Left ventricle myocardium inferior (tissue), 1 donor: ENCODE results near the gene NCKAP5. TPM values are rescaled to one million over a fixed set of nuclear protein-coding genes. Genes with fewer than 3 reads are reported as not detected.

ENCODE experiments used
- DNase-seq: peaks from one replicate; pipeline ENCODE4 v3.0.0-alpha.2; 2020
- H3K27ac ChIP-seq: fragments of 200-600 bp; replicated peaks from 2 replicates; pipeline ENCODE4 v1.8.0; 2021
- H3K27me3 ChIP-seq: fragments of 200-600 bp; 2 replicates; pipeline ENCODE4 v1.8.0; 2021; ENCODE audit warnings: low read depth
- H3K36me3 ChIP-seq: fragments of 200-600 bp; 2 replicates; pipeline ENCODE4 v1.8.0; 2021
- H3K4me1 ChIP-seq: fragments of 200-600 bp; 2 replicates; pipeline ENCODE4 v1.8.0; 2021
- H3K4me3 ChIP-seq: fragments of 200-600 bp; 2 replicates; pipeline ENCODE4 v1.8.0; 2021; ENCODE audit warnings: mild to moderate bottlenecking, moderate library complexity
- H3K9me3 ChIP-seq: fragments of 200-600 bp; replicated peaks from 2 replicates; pipeline ENCODE4 v1.8.0; 2021
- intact Hi-C: fragments of 100-400 bp; cut with micrococcal nuclease; formaldehyde crosslinking; loops from one replicate; pipeline ENCODE4 v1.11.0; 2022
- total RNA-seq: library from RNA; stranded (reverse); fragmentation: NEBNext Ultra II Directional; extraction: Animal tissue kit (Norgen Biotek cat#: 25700); gene quantifications from one replicate; pipeline ENCODE4 v1.2.1, GENCODE V29; 2021
- TF ChIP-seq, protein P1 (sequence below): fragments of 200-600 bp; IDR thresholded peaks from 2 replicates; pipeline ENCODE4 v1.8.0; 2021; ENCODE audit warnings: antibody characterized with exemption, mild to moderate bottlenecking, borderline replicate concordance
- donor health status: DM: no; HTN: yes; CAD: no; lungs with severe emphysema.

NCKAP5 gene
- total RNA-seq, 1 donor from 2014 or later: 6.0 TPM

DNA sequence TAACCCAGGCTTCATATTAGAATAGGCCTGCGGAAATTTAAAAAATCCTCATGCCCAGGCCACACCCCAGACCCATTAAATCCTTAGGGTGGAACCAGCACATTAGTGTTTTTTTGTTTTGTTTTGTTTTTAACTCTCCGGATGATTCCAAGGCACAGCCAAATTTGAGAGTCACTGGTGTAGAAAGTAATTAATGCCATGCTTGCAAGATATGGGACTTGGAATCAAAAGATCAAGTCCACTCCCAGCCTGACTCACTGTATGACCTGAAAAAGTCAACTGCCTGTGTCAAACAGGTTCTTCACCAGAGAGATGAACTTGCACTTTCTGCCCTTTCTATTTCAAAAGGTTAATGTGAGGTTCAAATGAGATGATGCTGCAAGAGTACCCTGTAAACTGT, 588.0 kb downstream of the NCKAP5 start:
- intact Hi-C loops: no loop called here
- Histone ChIP-seq H3K4me1 (no peaks in the 10 kb centered on the region), H3K9me3 (no peaks in the 10 kb centered on the region), H3K36me3 (no peaks in the 10 kb centered on the region), H3K27ac (no peak overlapping the region), H3K27me3 (no peaks in the 10 kb centered on the region), H3K4me3 (no peak overlapping the region)
- no peak for DNase-seq
- TF ChIP-seq, protein P1, sequence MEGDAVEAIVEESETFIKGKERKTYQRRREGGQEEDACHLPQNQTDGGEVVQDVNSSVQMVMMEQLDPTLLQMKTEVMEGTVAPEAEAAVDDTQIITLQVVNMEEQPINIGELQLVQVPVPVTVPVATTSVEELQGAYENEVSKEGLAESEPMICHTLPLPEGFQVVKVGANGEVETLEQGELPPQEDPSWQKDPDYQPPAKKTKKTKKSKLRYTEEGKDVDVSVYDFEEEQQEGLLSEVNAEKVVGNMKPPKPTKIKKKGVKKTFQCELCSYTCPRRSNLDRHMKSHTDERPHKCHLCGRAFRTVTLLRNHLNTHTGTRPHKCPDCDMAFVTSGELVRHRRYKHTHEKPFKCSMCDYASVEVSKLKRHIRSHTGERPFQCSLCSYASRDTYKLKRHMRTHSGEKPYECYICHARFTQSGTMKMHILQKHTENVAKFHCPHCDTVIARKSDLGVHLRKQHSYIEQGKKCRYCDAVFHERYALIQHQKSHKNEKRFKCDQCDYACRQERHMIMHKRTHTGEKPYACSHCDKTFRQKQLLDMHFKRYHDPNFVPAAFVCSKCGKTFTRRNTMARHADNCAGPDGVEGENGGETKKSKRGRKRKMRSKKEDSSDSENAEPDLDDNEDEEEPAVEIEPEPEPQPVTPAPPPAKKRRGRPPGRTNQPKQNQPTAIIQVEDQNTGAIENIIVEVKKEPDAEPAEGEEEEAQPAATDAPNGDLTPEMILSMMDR: no peak

DNA sequence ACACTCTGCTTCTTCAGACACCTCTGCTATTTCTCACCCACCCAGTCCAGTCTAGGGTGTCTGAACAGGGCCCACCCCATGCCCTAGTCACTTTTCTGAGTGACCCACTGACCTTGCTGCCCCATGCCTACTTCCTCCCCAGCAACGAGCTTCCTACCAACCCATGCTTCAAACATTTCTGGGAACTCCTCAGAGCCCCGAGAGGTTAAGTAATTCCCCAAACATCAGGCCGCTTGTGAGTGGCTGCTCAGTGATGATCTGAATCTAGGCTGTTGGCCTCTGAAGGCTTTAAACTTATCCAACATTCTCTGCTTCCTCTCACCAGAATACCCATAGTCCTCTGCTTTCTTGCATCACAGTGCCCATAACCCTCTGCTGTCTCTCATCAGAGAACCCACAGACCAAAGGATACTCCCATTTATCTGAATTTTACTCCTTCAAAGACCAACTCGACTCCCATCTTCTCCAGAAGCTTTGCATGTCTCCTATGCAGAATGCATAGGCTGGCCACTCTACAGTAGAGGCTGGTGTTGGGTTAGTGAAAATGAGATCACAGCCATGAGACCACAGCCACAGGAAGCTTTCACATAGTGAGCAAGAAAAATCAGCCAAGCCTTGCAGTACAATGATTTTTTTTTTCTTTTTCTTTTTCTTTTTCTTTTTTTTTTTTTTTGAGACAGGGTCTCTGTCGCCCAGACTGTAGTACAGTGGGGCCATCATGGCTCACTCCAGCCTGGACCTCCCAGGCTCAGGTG, 588.7 kb downstream of the NCKAP5 start:
- Histone ChIP-seq H3K27ac (no peak overlapping the region), H3K4me1 (no peaks in the 10 kb centered on the region), H3K36me3 (no peaks in the 10 kb centered on the region), H3K9me3 (no peaks in the 10 kb centered on the region), H3K4me3 (no peak overlapping the region), H3K27me3 (no peaks in the 10 kb centered on the region)
- no peak for DNase-seq
- intact Hi-C loops: no loop called here
- TF ChIP-seq, protein P1: no peak

DNA sequence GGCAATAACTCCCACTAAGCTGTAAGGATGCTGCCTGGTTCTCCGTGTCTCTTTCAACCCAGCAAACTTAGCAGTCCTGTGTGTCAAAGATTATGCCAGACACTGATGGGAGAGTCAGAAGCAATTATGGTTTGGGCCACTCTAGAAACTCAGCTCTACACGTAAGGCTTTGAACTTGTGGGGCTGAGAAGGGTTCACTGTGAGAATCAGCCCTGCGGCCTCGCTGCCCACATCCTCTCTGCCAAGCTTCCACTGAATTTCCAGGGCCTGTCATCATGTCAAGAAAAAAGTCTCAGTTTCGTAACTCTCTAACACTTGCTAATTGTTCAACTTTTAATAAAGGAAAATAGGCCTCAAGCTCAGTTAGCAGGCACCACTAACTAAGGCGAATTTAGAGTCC, 589.4 kb downstream of the NCKAP5 start:
- Histone ChIP-seq H3K36me3 (no peaks in the 10 kb centered on the region), H3K4me1 (no peaks in the 10 kb centered on the region), H3K4me3 (no peak overlapping the region), H3K9me3 (no peaks in the 10 kb centered on the region), H3K27ac (no peak overlapping the region), H3K27me3 (no peaks in the 10 kb centered on the region)
- no peak for DNase-seq
- TF ChIP-seq, protein P1: no peak
- intact Hi-C loops: no loop called here

- TF ChIP-seq, protein P1: no peak
- H3K27ac ChIP-seq: no peak overlapping the region
- H3K36me3 ChIP-seq: no peaks in the 10 kb centered on the region
- H3K27me3 ChIP-seq: no peaks in the 10 kb centered on the region
- intact Hi-C loops: no loop called here
- no peak overlapping the region for H3K4me3 ChIP-seq
- no peak for DNase-seq
- H3K4me1 ChIP-seq: no peaks in the 10 kb centered on the region
- H3K9me3 ChIP-seq: no peaks in the 10 kb centered on the region
Observed at GRCh38 chr2:132977812-132978529, 590.3 kb downstream of the NCKAP5 start.

DNA sequence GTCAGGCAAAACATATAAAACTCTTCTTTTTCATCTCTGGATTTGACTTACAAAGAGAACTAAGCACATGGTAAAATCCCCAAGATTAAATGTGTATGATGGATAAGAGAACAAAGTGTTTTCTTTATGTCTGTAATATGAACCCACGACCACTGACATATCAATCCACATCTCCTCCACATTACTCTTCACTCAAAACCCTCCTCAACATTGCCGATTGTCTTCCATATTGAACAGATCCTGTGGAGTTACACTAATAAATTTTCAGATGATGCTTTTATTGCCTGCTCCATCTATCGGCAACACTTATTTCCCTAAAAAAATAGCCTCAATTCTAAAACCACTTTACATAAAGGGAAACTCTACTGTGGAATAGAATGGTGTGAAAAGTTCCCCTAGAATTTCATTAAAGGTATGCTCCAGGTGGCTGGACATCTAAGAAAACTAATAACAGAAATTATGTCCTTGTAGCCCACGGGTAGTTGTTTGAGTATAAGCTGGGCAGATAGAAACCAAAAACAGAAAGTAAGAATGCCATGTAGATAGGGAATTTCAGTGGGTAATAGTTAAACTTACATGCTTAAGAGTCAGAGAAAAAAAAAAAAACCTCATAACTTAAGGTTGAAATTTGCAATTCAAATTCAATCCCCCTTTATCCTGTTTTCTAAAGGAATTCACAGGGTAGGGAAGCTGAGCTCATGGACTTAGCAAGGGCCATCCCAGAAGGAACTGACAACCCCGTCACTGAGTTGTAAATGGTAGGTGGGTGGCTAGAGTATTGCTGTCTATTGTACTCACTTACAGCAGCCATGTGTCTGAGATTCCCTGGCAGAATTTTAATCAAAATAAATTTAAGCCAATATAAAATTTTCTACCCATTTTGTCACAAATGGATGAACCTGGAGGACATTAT, 592.8 kb downstream of the NCKAP5 start:
- Histone ChIP-seq H3K27ac (no peak overlapping the region), H3K4me1 (no peaks in the 10 kb centered on the region), H3K27me3 (no peaks in the 10 kb centered on the region), H3K36me3 (no peaks in the 10 kb centered on the region), H3K9me3 (no peaks in the 10 kb centered on the region), H3K4me3 (no peak overlapping the region)
- DNase-seq: no peak
- TF ChIP-seq, protein P1: no peak
- intact Hi-C loops: no loop called here
